ENCODE measurements around the gene MOB3B. TPM values are rescaled to one million over a fixed set of nuclear protein-coding genes. Genes with fewer than 3 reads are reported as not detected.
"Not testable (repeated sequence)": the region's sequence is repeated elsewhere in the genome, so short reads cannot be mapped to it uniquely, and the experiment has no call there.

The MOB3B gene
- total RNA-seq, 1 donor from 2014 or later = 1.0 TPM

GRCh38 chr9:27503623-27504022 is 26.0 kb downstream of the MOB3B start:
- Histone ChIP-seq H3K27ac (ENCODE audit: low read depth, low read length) (no peak overlapping the region), H3K4me1 (ENCODE audit: control insufficient read depth in 3 of 3, insufficient read depth in 3 of 3, low read length in 3 of 3) (no peaks in the 10 kb centered on the region), H3K9me3 (ENCODE audit: control insufficient read depth in 3 of 3, low read length in 3 of 3) (peaks cover 0 to 4% (median 0%) of the 10 kb centered on the region in 3 donors), H3K27me3 (ENCODE audit: control insufficient read depth in 3 of 3, insufficient read depth in 3 of 3, low read length in 3 of 3) (no peaks in the 10 kb centered on the region), H3K36me3 (ENCODE audit: control insufficient read depth in 3 of 3, insufficient read depth in 3 of 3, low read length in 3 of 3) (no peaks in the 10 kb centered on the region), H3K4me3 (ENCODE audit: low read length in 3 of 3) (no peak overlapping the region), H3K9ac (ENCODE audit: low read depth in 1 of 3, low read length in 3 of 3) (no peak overlapping the region)

- H3K27me3 ChIP-seq (ENCODE audit: control insufficient read depth in 3 of 3, insufficient read depth in 3 of 3, low read length in 3 of 3); H3K4me3 ChIP-seq (ENCODE audit: low read length in 3 of 3); H3K4me1 ChIP-seq (ENCODE audit: control insufficient read depth in 3 of 3, insufficient read depth in 3 of 3, low read length in 3 of 3); H3K9ac ChIP-seq (ENCODE audit: low read depth in 1 of 3, low read length in 3 of 3); H3K27ac ChIP-seq (ENCODE audit: low read depth, low read length); H3K36me3 ChIP-seq (ENCODE audit: control insufficient read depth in 3 of 3, insufficient read depth in 3 of 3, low read length in 3 of 3); H3K9me3 ChIP-seq (ENCODE audit: control insufficient read depth in 3 of 3, low read length in 3 of 3): not testable (repeated sequence)
Observed at GRCh38 chr9:27500902-27501301, 28.7 kb downstream of the MOB3B start.

GRCh38 chr9:27499451-27499850 is 30.2 kb downstream of the MOB3B start:
- Histone ChIP-seq H3K36me3 (ENCODE audit: control insufficient read depth in 3 of 3, insufficient read depth in 3 of 3, low read length in 3 of 3) (no peaks in the 10 kb centered on the region), H3K9me3 (ENCODE audit: control insufficient read depth in 3 of 3, low read length in 3 of 3) (peaks cover 0 to under 1% (median 0%) of the 10 kb centered on the region in 3 donors), H3K27me3 (ENCODE audit: control insufficient read depth in 3 of 3, insufficient read depth in 3 of 3, low read length in 3 of 3) (no peaks in the 10 kb centered on the region), H3K27ac (ENCODE audit: low read depth, low read length) (no peak overlapping the region), H3K4me3 (ENCODE audit: low read length in 3 of 3) (no peak overlapping the region), H3K9ac (ENCODE audit: low read depth in 1 of 3, low read length in 3 of 3) (no peak overlapping the region), H3K4me1 (ENCODE audit: control insufficient read depth in 3 of 3, insufficient read depth in 3 of 3, low read length in 3 of 3) (peaks cover 0 to 4% (median 0%) of the 10 kb centered on the region in 3 donors)

GRCh38 chr9:27497883-27498417 is 31.7 kb downstream of the MOB3B start:
- peaks cover 0 to 4% (median 0%) of the 10 kb centered on the region in 3 donors for H3K4me1 ChIP-seq (ENCODE audit: control insufficient read depth in 3 of 3, insufficient read depth in 3 of 3, low read length in 3 of 3)
- no peak overlapping the region for H3K9ac ChIP-seq (ENCODE audit: low read depth in 1 of 3, low read length in 3 of 3)
- no peaks in the 10 kb centered on the region for H3K27me3 ChIP-seq (ENCODE audit: control insufficient read depth in 3 of 3, insufficient read depth in 3 of 3, low read length in 3 of 3)
- no peak overlapping the region for H3K27ac ChIP-seq (ENCODE audit: low read depth, low read length)
- H3K4me3 ChIP-seq (ENCODE audit: low read length in 3 of 3) = no peak overlapping the region
- H3K36me3 ChIP-seq (ENCODE audit: control insufficient read depth in 3 of 3, insufficient read depth in 3 of 3, low read length in 3 of 3) = no peaks in the 10 kb centered on the region
- no peaks in the 10 kb centered on the region for H3K9me3 ChIP-seq (ENCODE audit: control insufficient read depth in 3 of 3, low read length in 3 of 3)

- H3K4me3 ChIP-seq (ENCODE audit: low read length in 3 of 3) = no peak overlapping the region
- no peaks in the 10 kb centered on the region for H3K36me3 ChIP-seq (ENCODE audit: control insufficient read depth in 3 of 3, insufficient read depth in 3 of 3, low read length in 3 of 3)
- H3K9ac ChIP-seq (ENCODE audit: low read depth in 1 of 3, low read length in 3 of 3) = no peak overlapping the region
- peak overlapping the region; percentile 13 for H3K27ac ChIP-seq (ENCODE audit: low read depth, low read length)
- H3K27me3 ChIP-seq (ENCODE audit: control insufficient read depth in 3 of 3, insufficient read depth in 3 of 3, low read length in 3 of 3) = no peaks in the 10 kb centered on the region
- H3K9me3 ChIP-seq (ENCODE audit: control insufficient read depth in 3 of 3, low read length in 3 of 3) = no peaks in the 10 kb centered on the region
- H3K4me1 ChIP-seq (ENCODE audit: control insufficient read depth in 3 of 3, insufficient read depth in 3 of 3, low read length in 3 of 3) = peaks cover 0 to 4% (median 0%) of the 10 kb centered on the region in 3 donors
Observed at GRCh38 chr9:27496135-27496504, 33.5 kb downstream of the MOB3B start.

- Histone ChIP-seq H3K27me3 (ENCODE audit: control insufficient read depth in 3 of 3, insufficient read depth in 3 of 3, low read length in 3 of 3) (no peaks in the 10 kb centered on the region), H3K27ac (ENCODE audit: low read depth, low read length) (peak overlapping the region; percentile 13)
Observed at GRCh38 chr9:27495480-27496134, 34.0 kb downstream of the MOB3B start.

GRCh38 chr9:27491154-27491553 is 38.5 kb downstream of the MOB3B start:
- Histone ChIP-seq H3K4me1 (ENCODE audit: control insufficient read depth in 3 of 3, insufficient read depth in 3 of 3, low read length in 3 of 3) (no peaks in the 10 kb centered on the region), H3K4me3 (ENCODE audit: low read length in 3 of 3) (no peak overlapping the region), H3K9ac (ENCODE audit: low read depth in 1 of 3, low read length in 3 of 3) (no peak overlapping the region), H3K36me3 (ENCODE audit: control insufficient read depth in 3 of 3, insufficient read depth in 3 of 3, low read length in 3 of 3) (no peaks in the 10 kb centered on the region), H3K27me3 (ENCODE audit: control insufficient read depth in 3 of 3, insufficient read depth in 3 of 3, low read length in 3 of 3) (no peaks in the 10 kb centered on the region), H3K9me3 (ENCODE audit: control insufficient read depth in 3 of 3, low read length in 3 of 3) (no peaks in the 10 kb centered on the region), H3K27ac (ENCODE audit: low read depth, low read length) (no peak overlapping the region)

More at GRCh38 chr9:27495480-27496134, 34.0 kb downstream of the MOB3B start:
- Histone ChIP-seq H3K4me3 (ENCODE audit: low read length in 3 of 3) (no peak overlapping the region), H3K9ac (ENCODE audit: low read depth in 1 of 3, low read length in 3 of 3) (no peak overlapping the region), H3K36me3 (ENCODE audit: control insufficient read depth in 3 of 3, insufficient read depth in 3 of 3, low read length in 3 of 3) (no peaks in the 10 kb centered on the region), H3K9me3 (ENCODE audit: control insufficient read depth in 3 of 3, low read length in 3 of 3) (no peaks in the 10 kb centered on the region), H3K4me1 (ENCODE audit: control insufficient read depth in 3 of 3, insufficient read depth in 3 of 3, low read length in 3 of 3) (peaks cover 0 to 4% (median 0%) of the 10 kb centered on the region in 3 donors)

- no peak overlapping the region for H3K4me3 ChIP-seq (ENCODE audit: low read length in 3 of 3)
- H3K4me1 ChIP-seq (ENCODE audit: control insufficient read depth in 3 of 3, insufficient read depth in 3 of 3, low read length in 3 of 3) = no peaks in the 10 kb centered on the region
- H3K27ac ChIP-seq (ENCODE audit: low read depth, low read length) = no peak overlapping the region
- H3K9ac ChIP-seq (ENCODE audit: low read depth in 1 of 3, low read length in 3 of 3) = no peak overlapping the region
- H3K27me3 ChIP-seq (ENCODE audit: control insufficient read depth in 3 of 3, insufficient read depth in 3 of 3, low read length in 3 of 3) = no peaks in the 10 kb centered on the region
- no peaks in the 10 kb centered on the region for H3K36me3 ChIP-seq (ENCODE audit: control insufficient read depth in 3 of 3, insufficient read depth in 3 of 3, low read length in 3 of 3)
- H3K9me3 ChIP-seq (ENCODE audit: control insufficient read depth in 3 of 3, low read length in 3 of 3) = no peaks in the 10 kb centered on the region
Observed at GRCh38 chr9:27489087-27489876, 40.3 kb downstream of the MOB3B start.

- H3K36me3 ChIP-seq (ENCODE audit: control insufficient read depth in 3 of 3, insufficient read depth in 3 of 3, low read length in 3 of 3) = no peaks in the 10 kb centered on the region
- no peaks in the 10 kb centered on the region for H3K4me1 ChIP-seq (ENCODE audit: control insufficient read depth in 3 of 3, insufficient read depth in 3 of 3, low read length in 3 of 3)
- H3K9me3 ChIP-seq (ENCODE audit: control insufficient read depth in 3 of 3, low read length in 3 of 3) = no peaks in the 10 kb centered on the region
- no peak overlapping the region for H3K4me3 ChIP-seq (ENCODE audit: low read length in 3 of 3)
- no peak overlapping the region for H3K9ac ChIP-seq (ENCODE audit: low read depth in 1 of 3, low read length in 3 of 3)
- no peaks in the 10 kb centered on the region for H3K27me3 ChIP-seq (ENCODE audit: control insufficient read depth in 3 of 3, insufficient read depth in 3 of 3, low read length in 3 of 3)
- no peak overlapping the region for H3K27ac ChIP-seq (ENCODE audit: low read depth, low read length)
Observed at GRCh38 chr9:27487927-27488326, 41.7 kb downstream of the MOB3B start.

GRCh38 chr9:27487128-27487640 is 42.4 kb downstream of the MOB3B start:
- no peaks in the 10 kb centered on the region for H3K4me1 ChIP-seq (ENCODE audit: control insufficient read depth in 3 of 3, insufficient read depth in 3 of 3, low read length in 3 of 3)
- no peak overlapping the region for H3K27ac ChIP-seq (ENCODE audit: low read depth, low read length)
- H3K9ac ChIP-seq (ENCODE audit: low read depth in 1 of 3, low read length in 3 of 3) = no peak overlapping the region
- no peak overlapping the region for H3K4me3 ChIP-seq (ENCODE audit: low read length in 3 of 3)
- no peaks in the 10 kb centered on the region for H3K27me3 ChIP-seq (ENCODE audit: control insufficient read depth in 3 of 3, insufficient read depth in 3 of 3, low read length in 3 of 3)
- no peaks in the 10 kb centered on the region for H3K9me3 ChIP-seq (ENCODE audit: control insufficient read depth in 3 of 3, low read length in 3 of 3)
- H3K36me3 ChIP-seq (ENCODE audit: control insufficient read depth in 3 of 3, insufficient read depth in 3 of 3, low read length in 3 of 3) = no peaks in the 10 kb centered on the region
